HG02885 (cell line): Measurements from ENCODE around the gene RAMP1.
"Not testable (repeated sequence)": the region's sequence is repeated elsewhere in the genome, so short reads cannot be mapped to it uniquely, and the experiment has no call there.

ENCODE experiments used
- ATAC-seq: cut with Tn5 transposase; IDR thresholded peaks from one replicate; pipeline ENCODE4 v1.9.1; 2021; ENCODE audit warnings: mild to moderate bottlenecking; ENCODE audit not compliant: unreplicated experiment, poor library complexity

The RAMP1 gene

GRCh38 chr2:237863102-237863511 lies 3.7 kb downstream of the RAMP1 start:
- no peak for ATAC-seq

DNA sequence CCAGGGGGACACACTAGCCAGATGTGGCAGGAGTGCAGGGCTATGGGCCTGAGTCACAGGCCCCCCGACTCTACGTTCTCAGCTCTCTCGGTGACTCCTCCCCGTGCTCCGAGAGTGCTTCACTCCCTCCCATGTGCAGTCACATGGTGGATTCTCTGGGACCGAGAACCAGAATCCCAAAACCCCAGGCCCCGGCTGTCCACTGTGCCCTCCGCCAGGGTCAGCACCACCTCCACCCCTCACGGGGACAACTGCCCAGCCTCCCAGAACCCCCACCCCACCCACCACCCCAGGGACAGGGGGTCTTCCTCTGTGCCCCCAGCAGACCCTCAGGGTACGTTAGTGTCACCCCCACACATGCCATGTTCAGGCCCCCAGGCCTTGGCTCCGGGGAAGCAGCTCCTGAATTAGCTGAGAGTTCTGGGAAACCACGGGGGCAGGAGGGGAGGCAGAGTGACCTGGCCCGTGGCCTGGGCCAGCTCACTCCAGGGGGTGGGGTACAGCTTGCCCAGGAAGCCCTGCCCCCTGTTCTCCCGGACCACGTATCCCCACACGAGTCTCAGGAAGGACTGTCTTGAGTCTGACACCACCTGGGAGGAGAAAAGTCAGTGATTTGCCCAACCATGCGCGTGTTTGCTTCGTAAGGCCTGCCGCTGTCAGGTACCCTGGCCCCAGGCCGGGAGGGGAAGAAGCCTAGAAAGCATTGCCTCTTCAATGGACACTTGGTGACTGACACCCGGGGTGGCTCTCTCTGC lies 4.4 kb downstream of the RAMP1 start:
- ATAC-seq: no peak

- ATAC-seq: no peak
These were observed 5.1 kb downstream of the RAMP1 start for GRCh38 chr2:237864444-237864931.

- no peak for ATAC-seq
These were observed 5.7 kb downstream of the RAMP1 start for GRCh38 chr2:237864940-237865622.

DNA sequence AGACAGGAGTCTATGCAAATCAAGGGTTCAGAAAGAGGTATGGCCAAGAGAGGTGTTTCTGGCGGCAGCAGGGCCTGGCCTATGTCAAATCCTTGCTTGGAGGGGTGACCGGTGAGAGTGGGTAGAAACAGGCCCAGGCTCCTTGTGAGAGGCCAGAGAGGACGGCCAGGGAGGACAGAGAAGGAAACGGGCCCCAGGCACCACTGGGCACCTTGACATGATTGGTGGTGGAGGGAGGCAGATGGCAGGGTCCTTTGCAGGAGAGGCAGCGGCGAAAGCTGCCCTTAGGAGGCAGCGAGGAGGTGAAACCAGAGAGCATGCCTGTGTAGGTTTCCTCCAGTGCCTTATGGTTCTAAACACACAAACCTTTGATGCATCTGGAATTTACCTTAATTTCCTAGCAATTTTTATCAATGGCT lies 6.2 kb downstream of the RAMP1 start:
- ATAC-seq: no peak

DNA sequence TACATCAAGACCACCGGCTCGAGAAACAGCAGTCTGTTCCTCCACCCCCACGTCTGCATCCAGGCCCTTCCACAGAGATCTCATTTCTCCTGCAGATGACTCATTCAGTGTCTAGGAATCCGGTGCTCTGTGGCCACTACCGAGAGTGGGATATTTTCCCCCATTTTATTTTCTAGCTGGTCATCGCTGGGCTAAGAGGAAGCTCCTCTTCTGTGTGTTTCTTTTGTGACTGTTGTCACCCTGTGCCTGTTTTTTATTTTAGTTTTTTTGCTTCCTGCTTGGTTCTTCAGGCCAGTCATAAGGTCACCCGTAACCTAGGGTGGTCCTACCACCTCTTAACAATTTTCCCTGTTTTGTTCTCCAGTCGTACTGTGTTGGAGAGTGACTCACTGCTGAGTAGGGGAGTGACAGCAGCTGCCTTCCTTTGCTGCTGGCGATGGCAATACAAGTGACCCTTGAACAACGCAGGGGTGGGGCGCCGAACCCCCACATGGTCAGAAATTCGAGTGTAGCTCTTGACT lies 6.7 kb downstream of the RAMP1 start:
- ATAC-seq: no peak

DNA sequence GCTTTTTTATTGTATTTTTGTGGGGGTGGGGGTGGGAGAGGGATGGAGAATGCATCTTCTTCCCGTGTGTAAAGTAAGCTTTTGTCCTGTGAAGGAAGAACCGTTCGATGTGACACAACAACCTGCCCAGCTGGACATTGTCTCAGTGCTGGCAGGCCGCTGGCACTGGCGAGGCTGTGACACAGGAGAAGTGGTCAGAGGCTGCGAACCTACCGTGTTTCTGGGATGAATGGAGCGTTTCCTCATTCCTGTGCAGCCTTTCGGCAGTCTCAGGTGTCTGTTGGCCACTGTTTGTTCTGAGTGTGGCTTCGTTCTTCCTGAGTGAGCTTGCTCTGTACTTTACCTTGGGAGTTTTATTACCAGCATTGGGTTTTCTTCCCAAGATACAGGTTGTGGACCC lies 8.0 kb downstream of the RAMP1 start:
- no peak for ATAC-seq

- not testable (repeated sequence) for ATAC-seq
These were observed 8.7 kb downstream of the RAMP1 start for GRCh38 chr2:237868074-237868473.

- ATAC-seq: no peak
These were observed 9.4 kb downstream of the RAMP1 start for GRCh38 chr2:237868631-237869342.

DNA sequence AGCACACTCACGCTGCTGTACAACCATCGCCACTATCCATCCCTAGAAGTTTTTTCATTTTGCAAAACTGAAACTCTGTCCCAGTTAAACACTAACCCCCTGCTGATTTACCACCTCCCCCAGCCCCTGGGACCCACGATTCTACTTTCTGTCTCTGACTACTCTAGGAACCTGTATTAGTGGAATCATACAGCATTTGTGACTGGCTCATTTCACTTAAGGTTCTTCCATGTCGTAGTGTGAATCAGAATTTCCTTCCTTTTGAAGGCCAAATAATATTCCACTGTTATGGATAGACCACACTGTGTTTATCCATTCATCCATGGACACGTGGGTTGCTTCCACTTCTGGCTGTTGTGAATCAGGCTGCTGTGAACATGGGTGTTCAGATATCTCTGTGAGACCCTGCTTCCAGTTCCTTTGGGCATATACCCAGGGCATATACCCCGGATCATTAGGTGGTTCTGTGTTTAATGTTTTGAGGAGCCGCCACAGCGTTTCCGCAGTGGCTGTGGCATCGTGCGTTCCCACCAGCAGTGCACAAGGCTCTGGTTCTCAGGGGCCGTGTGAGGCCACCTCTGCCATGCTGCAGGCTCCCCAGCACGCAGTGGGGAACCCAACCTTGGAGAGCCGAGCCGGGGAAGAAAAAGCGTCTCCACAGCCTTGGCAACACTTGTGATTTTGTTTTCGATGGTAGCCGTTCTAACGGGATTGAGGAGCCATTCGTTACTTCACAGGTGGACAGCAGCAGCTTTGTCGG lies 10.1 kb downstream of the RAMP1 start:
- no peak for ATAC-seq

DNA sequence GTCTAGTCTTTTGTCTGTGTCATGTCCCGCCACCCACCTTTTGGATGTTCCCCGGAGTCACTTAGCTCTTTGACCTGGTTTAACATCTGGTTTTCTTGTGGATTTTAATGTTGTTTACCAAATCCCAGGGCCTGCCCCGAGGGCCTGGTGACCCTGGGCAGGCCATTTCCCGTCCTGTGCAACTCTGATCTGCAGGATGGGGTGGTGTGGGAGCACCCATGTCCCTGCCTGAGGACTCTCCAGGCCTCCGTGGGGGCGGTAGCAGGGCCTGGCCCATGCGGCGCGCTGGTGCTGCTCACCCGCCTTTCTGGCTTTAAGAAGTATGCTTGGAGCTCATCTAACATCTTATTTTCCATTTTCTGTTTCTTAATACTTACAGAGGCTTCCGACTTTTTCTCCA lies 10.7 kb downstream of the RAMP1 start:
- no peak for ATAC-seq

DNA sequence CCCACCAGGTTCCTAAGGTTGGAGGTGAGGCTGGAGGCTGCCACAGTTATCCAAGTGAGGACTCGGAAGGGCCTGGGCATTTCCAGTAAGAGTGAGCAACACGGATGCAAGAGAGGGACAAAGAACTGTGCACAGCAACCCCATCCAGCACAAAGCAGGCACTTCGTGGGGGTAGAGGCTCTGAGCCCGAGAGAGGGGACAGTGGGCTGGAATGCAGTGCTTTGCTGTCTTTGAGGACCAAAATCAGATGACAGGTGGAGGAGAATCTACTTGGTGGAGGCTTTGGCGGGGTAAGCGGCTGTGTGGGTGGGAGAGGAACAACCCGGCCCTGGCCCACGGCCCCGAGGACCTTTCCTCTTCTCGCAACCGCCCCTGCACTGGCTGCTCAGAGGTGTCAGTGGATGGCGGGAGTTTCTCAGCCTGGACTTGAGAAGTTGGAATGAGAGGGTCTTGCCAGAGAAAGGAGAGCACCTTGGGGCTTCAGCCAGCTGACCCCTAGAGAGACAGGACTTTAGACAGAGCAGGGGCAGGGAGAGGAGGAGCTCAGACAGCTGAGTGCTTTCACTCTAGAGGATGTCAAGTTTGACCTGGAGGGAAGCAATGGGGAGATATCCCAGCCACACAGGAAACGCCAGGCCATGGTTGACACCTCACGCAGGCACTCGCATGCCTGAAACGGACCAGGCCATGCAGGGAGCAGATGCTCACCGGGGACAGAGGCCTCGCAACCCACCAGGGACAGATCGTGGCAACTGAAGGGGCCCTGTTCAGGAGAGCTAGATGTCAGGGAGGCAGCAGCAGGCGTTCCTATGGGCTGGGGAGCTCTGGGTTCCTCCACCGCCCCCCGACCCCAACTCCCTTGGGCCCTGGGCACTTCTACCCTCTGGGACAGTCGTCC lies 11.6 kb downstream of the RAMP1 start:
- ATAC-seq: no peak

- no peak for ATAC-seq
These were observed 12.9 kb downstream of the RAMP1 start for GRCh38 chr2:237872178-237872887.

- ATAC-seq: no peak
These were observed 14.0 kb downstream of the RAMP1 start for GRCh38 chr2:237873421-237873831.

DNA sequence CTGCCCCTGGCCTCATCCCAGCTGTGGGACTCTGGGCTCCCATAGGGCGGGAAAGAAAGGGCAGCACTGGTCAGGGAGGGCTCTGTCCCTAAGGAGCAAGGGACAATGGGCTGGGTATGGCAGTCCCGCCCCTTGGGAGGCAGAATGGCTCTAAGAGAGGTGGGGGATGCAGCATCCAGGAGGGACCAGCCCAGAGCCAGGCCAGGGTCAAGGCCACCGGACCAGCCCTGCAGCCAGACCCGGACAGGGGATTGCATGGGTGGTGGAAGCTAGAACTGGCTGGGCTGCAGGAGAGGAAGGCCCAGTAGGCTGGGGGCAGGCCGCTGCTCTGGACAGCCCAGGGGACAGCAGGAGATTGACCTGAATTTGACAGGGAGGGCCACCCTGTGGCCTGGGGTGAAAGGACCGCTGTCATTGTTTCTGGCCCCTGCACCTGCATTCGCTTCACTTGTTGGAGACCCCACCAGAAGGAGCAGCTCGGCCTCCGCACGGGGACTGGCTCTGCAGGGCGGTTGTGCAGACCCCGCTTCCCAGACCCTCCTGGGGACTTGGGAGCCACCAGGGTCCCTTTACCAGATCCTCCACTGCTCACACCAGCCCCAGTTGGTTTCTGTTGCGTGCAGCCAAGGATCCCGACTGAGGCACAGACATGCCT lies 14.6 kb downstream of the RAMP1 start:
- no peak for ATAC-seq

- ATAC-seq: no peak
These were observed 15.2 kb downstream of the RAMP1 start for GRCh38 chr2:237874585-237875161.

- no peak for ATAC-seq
These were observed 16.0 kb downstream of the RAMP1 start for GRCh38 chr2:237875256-237876060.
